ENCODE measurements around the gene NXT2.

GRCh38 chrX:109533631-109534030 is 3.0 kb upstream of the NXT2 start:
- TF ChIP-seq POLR2A (IDR thresholded peaks at IDR 0.05) (no peak), CTCF (IDR thresholded peaks at IDR 0.05 in 4 of 5, conservative IDR thresholded peaks at IDR 0.05 in 1 of 5) (no peak)

All from gastrocnemius medialis (tissue), 4 donors.